NCI-H1105 treated with DMSO at 0.1 percent for 48 hours (cell line): ENCODE measurements around the gene VWA7.
"Not testable (repeated sequence)": the region's sequence is repeated elsewhere in the genome, so short reads cannot be mapped to it uniquely, and the experiment has no call there.

Experiments used
- DNase-seq: peaks from one replicate; lab custom pipeline; 2025; lab: John Stamatoyannopoulos, UW

Gene VWA7

GRCh38 chr6:31776989-31777666, at the start of gene VWA7:
TSS of gene VWA7 (minus strand) at chr6:31777328. CDS start at chr6:31776779, 549 bp downstream.
- DNase-seq = peak; percentile 72

- peak; percentile 83 for DNase-seq
Measured at GRCh38 chr6:31826793-31827285, 49.7 kb upstream of the VWA7 start.

- no peak for DNase-seq
Measured at GRCh38 chr6:31825553-31825952, 48.4 kb upstream of the VWA7 start.

GRCh38 chr6:31823592-31824196, 46.6 kb upstream of the VWA7 start:
- not testable (repeated sequence) for DNase-seq

GRCh38 chr6:31822036-31822821, 45.1 kb upstream of the VWA7 start:
- DNase-seq = no peak

GRCh38 chr6:31821301-31822035, 44.3 kb upstream of the VWA7 start:
- peak; percentile 31 for DNase-seq

GRCh38 chr6:31820399-31820798, 43.3 kb upstream of the VWA7 start:
- not testable (repeated sequence) for DNase-seq

- DNase-seq = no peak
Measured at GRCh38 chr6:31819871-31820299, 42.8 kb upstream of the VWA7 start.

- DNase-seq = not testable (repeated sequence)
Measured at GRCh38 chr6:31817929-31818511, 40.9 kb upstream of the VWA7 start.

- DNase-seq = not testable (repeated sequence)
Measured at GRCh38 chr6:31817133-31817928, 40.2 kb upstream of the VWA7 start.

GRCh38 chr6:31815025-31815838, 38.1 kb upstream of the VWA7 start, which contains the start of the genes HSPA1A and HSPA1L:
TSS of gene HSPA1A (plus strand) at chr6:31815543. CDS start at chr6:31815757, 214 bp downstream.
TSS of gene HSPA1L (minus strand) at chr6:31815283. CDS start at chr6:31811972, 3,311 bp downstream.
- DNase-seq = peak; percentile 96

- peak; percentile 96 for DNase-seq
Measured at GRCh38 chr6:31814677-31815024, 37.5 kb upstream of the VWA7 start.

- DNase-seq = no peak
Measured at GRCh38 chr6:31813465-31813849, 36.3 kb upstream of the VWA7 start.

- DNase-seq = no peak
Measured at GRCh38 chr6:31811645-31812044, 34.5 kb upstream of the VWA7 start.

- not testable (repeated sequence) for DNase-seq
Measured at GRCh38 chr6:31808599-31808998, 31.5 kb upstream of the VWA7 start.

- peak; percentile 96 for DNase-seq
Measured at GRCh38 chr6:31806470-31807272, 29.5 kb upstream of the VWA7 start, which contains the start of gene LSM2. TSS of gene LSM2 (minus strand) at chr6:31806966. CDS start at chr6:31806757, 209 bp downstream.

- no peak for DNase-seq
Measured at GRCh38 chr6:31805939-31806469, 28.9 kb upstream of the VWA7 start.
